HepG2 (cell line): ENCODE data around the gene STX1B. TPM values are rescaled to one million over a fixed set of nuclear protein-coding genes. Genes with fewer than 3 reads are reported as not detected.

ENCODE experiments used
- ATAC-seq: fragments of 200-7000 bp; cut with Tn5 transposase; 3 replicates; pipeline ENCODE4 v1.9.1; 2020; ENCODE audit warnings: mild to moderate bottlenecking, moderate library complexity
- BruUV-seq: library from RNA; stranded (reverse); fragments of 400-500 nt; replicated peaks from 2 replicates; lab custom pipeline; 2021; lab: Mats Ljungman, UMichigan
- CTCF ChIA-PET: fragments of 300-600 bp; formaldehyde crosslinking; extraction: SDS; loops from one replicate; lab custom pipeline; 2021; ENCODE audit warnings: low total read pairs, inconsistent platforms, low intra/inter-chr PET ratio; lab: Yijun Ruan, JAX
- POLR2A ChIA-PET: fragments of 350-600 bp; sonication (Branson Sonifier 250); formaldehyde crosslinking; loops from one replicate; lab custom pipeline; 2020; ENCODE audit warnings: antibody characterized with exemption, inconsistent platforms; lab: Yijun Ruan, JAX
- DNase-seq: peaks from one replicate; pipeline ENCODE4 v3.0.0-alpha.2; 2015; ENCODE audit warnings: low spot score
- FAIRE-seq: peaks from 3 replicates; lab custom pipeline; 2011; peaks lifted over from hg19 to GRCh38; lab: Jason Lieb, UNC
- H2AFZ ChIP-seq: one replicate; pipeline ENCODE4 v1.6.1; 2011; ENCODE audit warnings: low read length, inconsistent platforms
- H3K27ac ChIP-seq: fragments of 300-600 bp; 3 replicates; pipeline ENCODE4 v1.8.0; 2011; ENCODE audit warnings: mixed run types, mild to moderate bottlenecking, mixed read lengths, low read length, inconsistent platforms; ENCODE audit not compliant: insufficient read depth; ENCODE audit errors: extremely low read length
- H3K27me3 ChIP-seq, 2 experiments: fragments of 200-600 bp in 1 of 2; 2 replicates in 1 of 2; 3 replicates in 1 of 2; pipeline versions ENCODE4 v1.6.0 to v1.8.0; 2011; ENCODE audit warnings: low read length in 2 of 2, mild to moderate bottlenecking in 2 of 2, moderate library complexity in 2 of 2, inconsistent platforms in 1 of 2; ENCODE audit not compliant: insufficient read depth in 2 of 2, control insufficient read depth in 1 of 2
- H3K36me3 ChIP-seq, 2 experiments: fragments of 200-600 bp in 1 of 2; replicated peaks in 1 of 2; 2 replicates in 1 of 2; 3 replicates in 1 of 2; pipeline versions ENCODE4 v1.5.1 to v1.8.0; 2011; ENCODE audit warnings: low read length in 2 of 2, inconsistent platforms in 1 of 2; ENCODE audit not compliant: insufficient read depth in 2 of 2, control insufficient read depth in 1 of 2
- H3K4me1 ChIP-seq: 2 replicates; pipeline ENCODE4 v1.5.1; 2012; ENCODE audit warnings: low read length, inconsistent platforms; ENCODE audit not compliant: insufficient read depth
- H3K4me2 ChIP-seq: 2 replicates; pipeline ENCODE4 v1.6.0; 2011; ENCODE audit warnings: low read depth, low read length, inconsistent platforms
- H3K4me3 ChIP-seq, 3 experiments: fragments of 200-600 bp in 1 of 3; sonication (generic), shearing (Covaris generic) in 1 of 3; replicated peaks in 1 of 3; 2 replicates each; pipeline ENCODE4 v1.5.1; 2011 to 2016; ENCODE audit warnings: low read length in 3 of 3, inconsistent platforms in 2 of 3, low read depth in 2 of 3, mild to moderate bottlenecking in 2 of 3, control low read depth in 1 of 3, mixed read lengths in 1 of 3; ENCODE audit not compliant: insufficient read depth in 1 of 3
- H3K79me2 ChIP-seq: one replicate; pipeline ENCODE4 v1.6.1; 2011; ENCODE audit warnings: low read length, inconsistent platforms; ENCODE audit not compliant: insufficient read depth
- H3K9ac ChIP-seq: 2 replicates; pipeline ENCODE4 v1.6.0; 2011; ENCODE audit warnings: mild to moderate bottlenecking, low read depth, low read length, inconsistent platforms; ENCODE audit not compliant: insufficient read depth
- H3K9me3 ChIP-seq: 2 replicates; pipeline ENCODE4 v1.5.1; 2012; ENCODE audit warnings: mild to moderate bottlenecking, low read length
- H4K20me1 ChIP-seq: 2 replicates; pipeline ENCODE4 v1.6.0; 2011; ENCODE audit warnings: inconsistent platforms, mild to moderate bottlenecking, low read length, moderate library complexity; ENCODE audit not compliant: insufficient read depth
- EP300 ChIP-seq, 3 experiments: sonication (generic) in 1 of 3; formaldehyde crosslinking in 1 of 3; IDR thresholded peaks; 2 replicates each; pipeline versions ENCODE4 v1.5.1 to v1.6.1; 2011 to 2020; ENCODE audit warnings: low read depth in 2 of 3, low read length in 2 of 3, borderline replicate concordance in 1 of 3, improper control_type of control experiment in 1 of 3, mild to moderate bottlenecking in 1 of 3, missing genetic modification reagents in 1 of 3, moderate library complexity in 1 of 3
- ETV5 ChIP-seq: IDR thresholded peaks from 2 replicates; pipeline ENCODE4 v1.6.1; 2018; ENCODE audit warnings: missing biosample characterization, missing genetic modification reagents, inconsistent platforms, borderline replicate concordance
- FOXC1 ChIP-seq: sonication (generic); formaldehyde crosslinking; IDR thresholded peaks from 2 replicates; pipeline ENCODE4 v1.8.0; 2022; ENCODE audit warnings: mild to moderate bottlenecking, missing genetic modification reagents, borderline replicate concordance
- FOXO1 ChIP-seq: sonication (generic); formaldehyde crosslinking; IDR thresholded peaks from 2 replicates; pipeline ENCODE4 v1.4.0; 2020; ENCODE audit warnings: missing genetic modification reagents
- HES4 ChIP-seq: sonication (generic); formaldehyde crosslinking; IDR thresholded peaks from 2 replicates; pipeline ENCODE4 v1.9.0; 2021; ENCODE audit warnings: mild to moderate bottlenecking, missing genetic modification reagents, borderline replicate concordance
- HNF4A ChIP-seq: sonication (generic); formaldehyde crosslinking; IDR thresholded peaks from 2 replicates; pipeline ENCODE4 v1.4.0; 2020; ENCODE audit warnings: missing genetic modification reagents
- ISX ChIP-seq: sonication (generic); formaldehyde crosslinking; conservative IDR thresholded peaks from 2 replicates; pipeline ENCODE4 v1.5.0; 2020; ENCODE audit warnings: missing genetic modification reagents
- KDM5B ChIP-seq: sonication (generic); formaldehyde crosslinking; IDR thresholded peaks from 2 replicates; pipeline ENCODE4 v1.4.0; 2020; ENCODE audit warnings: missing genetic modification reagents, mild to moderate bottlenecking, borderline replicate concordance
- NR1H2 ChIP-seq: sonication (generic); formaldehyde crosslinking; IDR thresholded peaks from 2 replicates; pipeline ENCODE4 v1.8.1; 2022; ENCODE audit warnings: low read depth, missing genetic modification reagents, borderline replicate concordance
- NR2F1 ChIP-seq, 2 experiments: fragments of 450-650 bp in 1 of 2; formaldehyde crosslinking in 1 of 2; IDR thresholded peaks; 2 replicates each; pipeline versions ENCODE4 v1.5.0 to v1.6.1; 2016 to 2020; ENCODE audit warnings: mild to moderate bottlenecking in 1 of 2, missing compliant biosample characterization in 1 of 2, missing genetic modification reagents in 1 of 2, moderate library complexity in 1 of 2
- NRL ChIP-seq: sonication (generic); formaldehyde crosslinking; IDR thresholded peaks from 2 replicates; pipeline ENCODE4 v1.5.0; 2020; ENCODE audit warnings: missing genetic modification reagents, mild to moderate bottlenecking, moderate library complexity, borderline replicate concordance
- RARA ChIP-seq: IDR thresholded peaks from 2 replicates; pipeline ENCODE4 v1.6.1; 2016; ENCODE audit warnings: missing genetic modification reagents, missing compliant biosample characterization
- RXRA ChIP-seq: sonication (generic); formaldehyde crosslinking; IDR thresholded peaks from 2 replicates; pipeline ENCODE4 v1.5.1; 2020; ENCODE audit warnings: missing genetic modification reagents
- RXRB ChIP-seq: IDR thresholded peaks from 2 replicates; pipeline ENCODE4 v1.6.1; 2016; ENCODE audit warnings: borderline replicate concordance, missing genetic modification reagents, missing compliant biosample characterization
- SALL1 ChIP-seq: sonication (generic); formaldehyde crosslinking; IDR thresholded peaks from 2 replicates; pipeline ENCODE4 v1.8.0; 2022; ENCODE audit warnings: mild to moderate bottlenecking, missing genetic modification reagents
- SP4 ChIP-seq: sonication (generic); formaldehyde crosslinking; IDR thresholded peaks from 2 replicates; pipeline ENCODE4 v1.8.1; 2023; ENCODE audit warnings: mild to moderate bottlenecking, missing genetic modification reagents
- ZNF253 ChIP-seq: sonication (generic); formaldehyde crosslinking; IDR thresholded peaks from 2 replicates; pipeline ENCODE4 v1.8.0; 2022; ENCODE audit warnings: mild to moderate bottlenecking, missing genetic modification reagents, borderline replicate concordance
- ZNF451 ChIP-seq: sonication (generic); formaldehyde crosslinking; IDR thresholded peaks from 2 replicates; pipeline ENCODE4 v1.5.0; 2020; ENCODE audit warnings: mild to moderate bottlenecking, missing genetic modification reagents
- ZNF496 ChIP-seq: sonication (generic); formaldehyde crosslinking; IDR thresholded peaks from 2 replicates; pipeline ENCODE4 v1.8.1; 2023; ENCODE audit warnings: mild to moderate bottlenecking, moderate library complexity, missing genetic modification reagents; ENCODE audit not compliant: insufficient replicate concordance
- WGBS: methylation state at CpG from one replicate; pipeline ENCODE4 v1.1.6; 2017; ENCODE audit warnings: low lambda C conversion rate; 5-methylcytosine and 5-hydroxymethylcytosine counted together
- in situ Hi-C: cut with HindIII; loops from 2 replicates; pipeline ENCODE4 v1.10.0; 2017; ENCODE audit warnings: low pct_unique_long_range_greater_than_20kb; ENCODE audit not compliant: extremely low pct_ligation_motif_present
- intact Hi-C: fragments of 100-400 bp; cut with micrococcal nuclease; formaldehyde crosslinking; loops from one replicate; pipeline ENCODE4 v1.10.0; 2022; ENCODE audit not compliant: unreplicated experiment
- polyA plus RNA-seq, 8 experiments: library from polyadenylated mRNA; depleted of rRNA in 3 of 8; stranded (reverse) in 7 of 8; unstranded in 1 of 8; fragments of >200 nt; fragmentation: Illumina TruSeq in 4 of 8; extraction: Trizol in 4 of 8; gene quantifications; 2 replicates each; pipeline versions ENCODE4 v1.2.1 to v1.2.3, GENCODE V29; 2011 to 2016; ENCODE audit warnings: low read depth in 4 of 8, missing spikeins in 1 of 8, mixed read lengths in 1 of 8; ENCODE audit not compliant: insufficient read depth in 1 of 8
- total RNA-seq, 5 experiments: library from RNA; depleted of rRNA; stranded (reverse); fragments of >200 nt; fragmentation: Illumina TruSeq; extraction: Trizol; gene quantifications; 2 replicates each; pipeline ENCODE4 v1.2.3, GENCODE V29; 2016; ENCODE audit warnings: low read depth in 1 of 5
- TF ChIP-seq, protein P1 (sequence below): sonication (generic); formaldehyde crosslinking; IDR thresholded peaks from 2 replicates; pipeline ENCODE4 v1.5.0; 2020; ENCODE audit warnings: missing genetic modification reagents

Gene STX1B
- total and polyA plus RNA-seq, 2 of the 13 experiments (the other 11 are each of a cell fraction or from before 2014, with no cell fraction given) = 2.1 to 3.0 TPM

GRCh38 chr16:30986129-30986991, 24.1 kb downstream of the STX1B start:
- no peaks in the 10 kb centered on the region for H4K20me1 ChIP-seq
- H3K36me3 ChIP-seq = peaks cover 4 to 28% of the 10 kb centered on the region in 2 experiments; a peak in 4 of 5 replicates
- DNase-seq = no peak
- H3K4me1 ChIP-seq = peaks cover 28% of the 10 kb centered on the region
- POLR2A ChIA-PET = interaction anchor here (0.8 to 3.7 kb wide), 21 partner anchors 11 to 715 kb away, joined by 3 to 81 read pairs (median 6); partner anchors contain the start of genes FUS, KAT8, STX4 and VKORC1
- H3K9ac ChIP-seq = peak overlapping the region; percentile 52
- no peak overlapping the region for H2AFZ ChIP-seq
- ATAC-seq = no peak
- BruUV-seq = no TSS peak
- in situ Hi-C loops = loop anchor here (5.0 to 25.0 kb wide), 2 partner anchors 86 to 726 kb away; partner anchors contain the start of genes ZNF646 and ZNF668
- peak overlapping the region; percentile 41 to 72 (median 54); a peak in 3 of 6 replicates for H3K4me3 ChIP-seq
- H3K79me2 ChIP-seq = no peaks in the 10 kb centered on the region
- intact Hi-C loops = loop anchor here (10.0 kb wide), 1 partner anchor 878 kb away; no protein-coding TSS in a partner anchor
- CTCF ChIA-PET = interaction anchor here (1.3 to 2.5 kb wide), 5 partner anchors 30 to 347 kb away, joined by 4 to 29 read pairs (median 8); partner anchors contain the start of genes VKORC1, ZNF646 and ZNF668
- H3K27ac ChIP-seq = peak overlapping the region; percentile 49
- no peak for FAIRE-seq
- 89% methylated on average over 23 of the region's 29 CpGs for WGBS
- no peaks in the 10 kb centered on the region for H3K27me3 ChIP-seq
- H3K9me3 ChIP-seq = no peaks in the 10 kb centered on the region
- H3K4me2 ChIP-seq = peak overlapping the region; percentile 88
- no peak for TF ChIP-seq ISX
- peak; percentile 36 for TF ChIP-seq SALL1 (CRISPR knock-in tag)
- TF ChIP-seq ZNF496 (CRISPR knock-in tag) = no peak
- peak; percentile 90 for TF ChIP-seq RXRA (CRISPR knock-in tag)
- TF ChIP-seq, protein P1, sequence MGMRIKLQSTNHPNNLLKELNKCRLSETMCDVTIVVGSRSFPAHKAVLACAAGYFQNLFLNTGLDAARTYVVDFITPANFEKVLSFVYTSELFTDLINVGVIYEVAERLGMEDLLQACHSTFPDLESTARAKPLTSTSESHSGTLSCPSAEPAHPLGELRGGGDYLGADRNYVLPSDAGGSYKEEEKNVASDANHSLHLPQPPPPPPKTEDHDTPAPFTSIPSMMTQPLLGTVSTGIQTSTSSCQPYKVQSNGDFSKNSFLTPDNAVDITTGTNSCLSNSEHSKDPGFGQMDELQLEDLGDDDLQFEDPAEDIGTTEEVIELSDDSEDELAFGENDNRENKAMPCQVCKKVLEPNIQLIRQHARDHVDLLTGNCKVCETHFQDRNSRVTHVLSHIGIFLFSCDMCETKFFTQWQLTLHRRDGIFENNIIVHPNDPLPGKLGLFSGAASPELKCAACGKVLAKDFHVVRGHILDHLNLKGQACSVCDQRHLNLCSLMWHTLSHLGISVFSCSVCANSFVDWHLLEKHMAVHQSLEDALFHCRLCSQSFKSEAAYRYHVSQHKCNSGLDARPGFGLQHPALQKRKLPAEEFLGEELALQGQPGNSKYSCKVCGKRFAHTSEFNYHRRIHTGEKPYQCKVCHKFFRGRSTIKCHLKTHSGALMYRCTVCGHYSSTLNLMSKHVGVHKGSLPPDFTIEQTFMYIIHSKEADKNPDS = 0 out of 2 replicates have a peak, but pooled peaks have one; percentile 47
- peak; percentile 6; the same call in 1 of the 2 replicates for TF ChIP-seq FOXO1 (CRISPR knock-in tag)
- TF ChIP-seq ETV5 (CRISPR knock-in tag) = 0 out of 2 replicates have a peak, but pooled peaks have one; percentile 2
- TF ChIP-seq NR1H2 (CRISPR knock-in tag) = 0 out of 2 replicates have a peak, but pooled peaks have one; percentile 52
- peak; percentile 12; the same call in 1 of the 2 replicates for TF ChIP-seq NRL (CRISPR knock-in tag)
- peak; percentile 44; the same call in 1 of the 2 replicates for TF ChIP-seq ZNF451 (CRISPR knock-in tag)
- peak; percentile 37; the same call in 1 of the 2 replicates for TF ChIP-seq HNF4A (CRISPR knock-in tag)
- peak; percentile 47 to 53; a peak in 3 of 4 replicates for TF ChIP-seq NR2F1 (CRISPR knock-in tag; IDR thresholded peaks at IDR 0.05)
- TF ChIP-seq RARA = peak; percentile 86
- TF ChIP-seq FOXC1 (CRISPR knock-in tag) = 0 out of 2 replicates have a peak, but pooled peaks have one; percentile 20
- TF ChIP-seq RXRB (CRISPR knock-in tag) = peak; percentile 78
- 0 out of 2 replicates have a peak, but pooled peaks have one; percentile 43 for TF ChIP-seq HES4 (CRISPR knock-in tag)
- no peak for TF ChIP-seq EP300 (IDR thresholded peaks at IDR 0.05; ENCODE audit: low read depth in 2 of 2, low read length in 2 of 2)
- 0 out of 2 replicates have a peak, but pooled peaks have one; percentile 23 for TF ChIP-seq EP300 (CRISPR knock-in tag; IDR thresholded peaks at IDR 0.05; ENCODE audit: borderline replicate concordance)
- peak; percentile 58; the same call in 1 of the 2 replicates for TF ChIP-seq ZNF253 (CRISPR knock-in tag)
- TF ChIP-seq SP4 (CRISPR knock-in tag) = no peak
- TF ChIP-seq KDM5B (CRISPR knock-in tag) = no peak
